ENCODE measurements around the gene AK9.
"Not testable (repeated sequence)": the region's sequence is repeated elsewhere in the genome, so short reads cannot be mapped to it uniquely, and the experiment has no call there.

GRCh38 chr6:109569901-109570300, 121.1 kb downstream of the AK9 start:
- TF ChIP-seq POLR2A, CTCF (IDR thresholded peaks at IDR 0.05): not testable (repeated sequence)
